ENCODE data around the gene AMOTL2. TPM values are rescaled to one million over a fixed set of nuclear protein-coding genes. Genes with fewer than 3 reads are reported as not detected.

Gene AMOTL2
- total and polyA plus RNA-seq, 2 experiments from 2014 or later: 17.9 to 102 TPM

- H3K79me2 ChIP-seq (replicated peaks; ENCODE audit: insufficient read depth): no peaks in the 10 kb centered on the region
- H3K9me2 ChIP-seq (ENCODE audit: insufficient read depth): 0 out of 2 replicates have a peak, but pooled peaks cover 8% of the 10 kb centered on the region
- H3K4me1 Mint-ChIP-seq: no peaks in the 10 kb centered on the region; the same call in 2 of the 3 replicates
- no peaks in the 10 kb centered on the region for H3K9me3 Mint-ChIP-seq
- peaks cover 13% of the 10 kb centered on the region for H3K27me3 Mint-ChIP-seq (ENCODE audit: insufficient read depth, low read depth, poor library complexity)
- H3K4me2 ChIP-seq: no peak overlapping the region
- no peak overlapping the region for H3K27ac ChIP-seq (ENCODE audit: low read depth)
- ATAC-seq (no peak), DNase-seq (ENCODE audit: low spot score) (no peak)
- no peak overlapping the region for H3K4me3 ChIP-seq
- H3K4me3 Mint-ChIP-seq: no peak overlapping the region
- no peaks in the 10 kb centered on the region for H3K27me3 ChIP-seq (ENCODE audit: insufficient read depth)
- no peaks in the 10 kb centered on the region for H3K36me3 ChIP-seq (ENCODE audit: insufficient read depth)
- no peak overlapping the region for H2AFZ ChIP-seq
- no peaks in the 10 kb centered on the region for H4K20me1 ChIP-seq (replicated peaks; ENCODE audit: insufficient read depth)
- no peak overlapping the region for H3K27ac Mint-ChIP-seq
- no peaks in the 10 kb centered on the region for H3K4me1 ChIP-seq (ENCODE audit: insufficient read depth)
- TF ChIP-seq NANOG (IDR thresholded peaks at IDR 0.05; ENCODE audit: borderline replicate concordance) (no peak), JUNB (IDR thresholded peaks at IDR 0.05; ENCODE audit: unreplicated experiment) (no peak), ZNF331 (CRISPR knock-in tag; IDR thresholded peaks at IDR 0.05; ENCODE audit: low read depth) (no peak), STAT1 (IDR thresholded peaks at IDR 0.05; ENCODE audit: unreplicated experiment) (no peak), POLR2AphosphoS5 (IDR thresholded peaks at IDR 0.05; ENCODE audit: low read depth) (no peak), REST (IDR thresholded peaks at IDR 0.05; ENCODE audit: unreplicated experiment) (no peak), EZH2 (IDR thresholded peaks at IDR 0.05; ENCODE audit: low read depth, unreplicated experiment) (no peak)
- H3F3A ChIP-seq (replicated peaks; ENCODE audit: low read depth): no peaks in the 10 kb centered on the region
- H3K36me3 Mint-ChIP-seq (ENCODE audit: low read depth): no peaks in the 10 kb centered on the region; the same call in 2 of the 3 replicates
These were observed 18.2 kb upstream of the AMOTL2 start for GRCh38 chr3:134392336-134392983.

- Histone ChIP-seq H3K36me3 (ENCODE audit: insufficient read depth) (no peaks in the 10 kb centered on the region), H3K4me2 (no peak overlapping the region), H2AFZ (no peak overlapping the region), H3K9me2 (ENCODE audit: insufficient read depth) (0 out of 2 replicates have a peak, but pooled peaks cover 4% of the 10 kb centered on the region), H3F3A (replicated peaks; ENCODE audit: low read depth) (no peaks in the 10 kb centered on the region), H3K4me3 (no peak overlapping the region), H3K79me2 (replicated peaks; ENCODE audit: insufficient read depth) (no peaks in the 10 kb centered on the region), H4K20me1 (replicated peaks; ENCODE audit: insufficient read depth) (no peaks in the 10 kb centered on the region), H3K4me1 (ENCODE audit: insufficient read depth) (no peaks in the 10 kb centered on the region), H3K27me3 (ENCODE audit: insufficient read depth) (no peaks in the 10 kb centered on the region), H3K27ac (ENCODE audit: low read depth) (no peak overlapping the region)
- no peaks in the 10 kb centered on the region for H3K9me3 Mint-ChIP-seq
- no peak overlapping the region for H3K27ac Mint-ChIP-seq
- H3K4me1 Mint-ChIP-seq: peaks cover 9% of the 10 kb centered on the region
- ATAC-seq (no peak), DNase-seq (ENCODE audit: low spot score) (no peak)
- no peaks in the 10 kb centered on the region; the same call in 2 of the 3 replicates for H3K36me3 Mint-ChIP-seq (ENCODE audit: low read depth)
- H3K4me3 Mint-ChIP-seq: no peak overlapping the region
- H3K27me3 Mint-ChIP-seq (ENCODE audit: insufficient read depth, low read depth, poor library complexity): peaks cover 5% of the 10 kb centered on the region
- no peak for TF ChIP-seq JUNB (IDR thresholded peaks at IDR 0.05; ENCODE audit: unreplicated experiment)
- no peak for TF ChIP-seq NANOG (IDR thresholded peaks at IDR 0.05; ENCODE audit: borderline replicate concordance)
- TF ChIP-seq ZNF462 (CRISPR knock-in tag; IDR thresholded peaks at IDR 0.05): no peak
- TF ChIP-seq ZNF114 (CRISPR knock-in tag; IDR thresholded peaks at IDR 0.05): no peak
These were observed 15.6 kb upstream of the AMOTL2 start for GRCh38 chr3:134389865-134390264.
